Endothelial cell of umbilical vein (primary cell): ENCODE measurements around the gene SCAF11. TPM values are rescaled to one million over a fixed set of nuclear protein-coding genes. Genes with fewer than 3 reads are reported as not detected.

Source experiments
- BruUV-seq: library from RNA; stranded (reverse); fragments of 400-500 nt; replicated peaks from 2 replicates; lab custom pipeline; 2021; lab: Mats Ljungman, UMichigan
- CTCF ChIA-PET: fragments of 300-600, 350-600 bp; sonication (Branson Sonifier 250); formaldehyde crosslinking; loops from one replicate; lab custom pipeline; 2021; ENCODE audit warnings: antibody characterized with exemption, inconsistent platforms; lab: Charles Lee
- POLR2A ChIA-PET: fragments of 300-600, 350-600 bp; sonication (Branson Sonifier 250); formaldehyde crosslinking; loops from one replicate; lab custom pipeline; 2021; ENCODE audit warnings: antibody characterized with exemption, inconsistent platforms; lab: Charles Lee
- DNase-seq: peaks from one replicate; pipeline ENCODE4 v3.0.0-alpha.2; 2011; ENCODE audit warnings: low read depth, low spot score
- FAIRE-seq: peaks from 2 replicates; lab custom pipeline; 2011; peaks lifted over from hg19 to GRCh38; lab: Jason Lieb, UNC
- H2AFZ ChIP-seq: 2 replicates; pipeline ENCODE4 v1.6.0; 2012; ENCODE audit warnings: low read depth, low read length, control low read depth, inconsistent platforms
- H3K27ac ChIP-seq: 2 replicates; pipeline ENCODE4 v1.5.1; 2011; ENCODE audit warnings: low read depth, mild to moderate bottlenecking, control low read depth, low read length, moderate library complexity; ENCODE audit not compliant: insufficient read depth
- H3K27me3 ChIP-seq, 2 experiments: 2 replicates each; pipeline versions ENCODE4 v1.6.0 to v1.6.1; 2011; ENCODE audit warnings: low read length in 2 of 2, mixed read lengths in 1 of 2; ENCODE audit not compliant: control insufficient read depth in 2 of 2, insufficient read depth in 2 of 2
- H3K36me3 ChIP-seq, 2 experiments: 2 replicates in 1 of 2; 3 replicates in 1 of 2; pipeline ENCODE4 v1.5.1; 2011; ENCODE audit warnings: low read length in 2 of 2, mild to moderate bottlenecking in 1 of 2, moderate library complexity in 1 of 2; ENCODE audit not compliant: control insufficient read depth in 2 of 2, insufficient read depth in 2 of 2; ENCODE audit errors: extremely low read depth in 1 of 2
- H3K4me1 ChIP-seq: 3 replicates; pipeline ENCODE4 v1.5.1; 2011; ENCODE audit warnings: mild to moderate bottlenecking, low read length; ENCODE audit not compliant: control insufficient read depth, insufficient read depth; ENCODE audit errors: extremely low read depth
- H3K4me2 ChIP-seq: 2 replicates; pipeline ENCODE4 v1.6.1; 2011; ENCODE audit warnings: low read length, control low read depth, mixed read lengths; ENCODE audit not compliant: insufficient read depth
- H3K4me3 ChIP-seq, 3 experiments: fragments of 200-600 bp in 1 of 3; sonication (generic), shearing (Covaris generic) in 1 of 3; replicated peaks in 1 of 3; 2 replicates each; pipeline ENCODE4 v1.5.1; 2011 to 2016; ENCODE audit warnings: control low read depth in 3 of 3, low read length in 3 of 3, mild to moderate bottlenecking in 2 of 3, inconsistent platforms in 1 of 3, low read depth in 1 of 3, moderate library complexity in 1 of 3; ENCODE audit not compliant: insufficient read depth in 1 of 3
- H3K79me2 ChIP-seq: 2 replicates; pipeline ENCODE4 v1.6.0; 2012; ENCODE audit warnings: low read length, inconsistent platforms; ENCODE audit not compliant: control insufficient read depth, insufficient read depth
- H3K9ac ChIP-seq: replicated peaks from 2 replicates; pipeline ENCODE3; 2011; ENCODE audit warnings: low read length, control low read depth; ENCODE audit not compliant: insufficient read depth; ENCODE audit errors: extremely low read depth
- H3K9me1 ChIP-seq: replicated peaks from 3 replicates; pipeline ENCODE4 v1.6.0; 2011; ENCODE audit warnings: mild to moderate bottlenecking, low read length; ENCODE audit not compliant: control insufficient read depth, insufficient read depth; ENCODE audit errors: extremely low read depth
- H3K9me3 ChIP-seq: replicated peaks from 2 replicates; pipeline ENCODE4 v1.5.1; 2012; ENCODE audit warnings: low read length, inconsistent platforms; ENCODE audit not compliant: control insufficient read depth, insufficient read depth
- H4K20me1 ChIP-seq: replicated peaks from 2 replicates; pipeline ENCODE3; 2011; ENCODE audit warnings: mild to moderate bottlenecking, low read length; ENCODE audit not compliant: control insufficient read depth, insufficient read depth; ENCODE audit errors: extremely low read depth
- CTCF ChIP-seq, 2 donors: IDR thresholded peaks; 1 replicate in 1 of 2; 2 replicates in 1 of 2; pipeline ENCODE4 v1.5.1; 2011; ENCODE audit warnings: low read length in 2 of 2, mild to moderate bottlenecking in 2 of 2, moderate library complexity in 2 of 2, control low read depth in 1 of 2, inconsistent platforms in 1 of 2, low read depth in 1 of 2; ENCODE audit not compliant: insufficient read depth in 1 of 2; ENCODE audit errors: extremely low read depth in 1 of 2
- EZH2 ChIP-seq: IDR thresholded peaks from 2 replicates; pipeline ENCODE4 v1.6.1; 2012; ENCODE audit warnings: borderline replicate concordance, low read depth, mild to moderate bottlenecking, moderate library complexity, low read length, inconsistent platforms; ENCODE audit not compliant: severe bottlenecking
- FOS ChIP-seq: IDR thresholded peaks from 2 replicates; pipeline ENCODE4 v1.6.1; 2011; ENCODE audit warnings: mild to moderate bottlenecking, low read length, moderate library complexity, borderline replicate concordance; ENCODE audit not compliant: insufficient read depth
- GATA2 ChIP-seq: IDR thresholded peaks from 2 replicates; pipeline ENCODE4 v1.7.0; 2011; ENCODE audit warnings: low read depth, mild to moderate bottlenecking, moderate library complexity, mixed read lengths, low read length; ENCODE audit not compliant: insufficient read length, insufficient read depth
- JUN ChIP-seq: IDR thresholded peaks from 2 replicates; pipeline ENCODE4 v1.6.1; 2011; ENCODE audit warnings: borderline replicate concordance, low read depth; ENCODE audit not compliant: insufficient read length, insufficient read depth
- MAX ChIP-seq: IDR thresholded peaks from 2 replicates; pipeline ENCODE4 v1.6.1; 2011; ENCODE audit not compliant: insufficient read depth, insufficient read length
- MYC ChIP-seq: IDR thresholded peaks from one replicate; pipeline ENCODE4 v1.6.1; 2011; ENCODE audit warnings: mild to moderate bottlenecking, low read depth, low read length
- POLR2A ChIP-seq: IDR thresholded peaks from 2 replicates; pipeline ENCODE4 v1.6.1; 2012; ENCODE audit warnings: low read depth, mild to moderate bottlenecking, control low read depth, low read length
- POLR2AphosphoS5 ChIP-seq: IDR thresholded peaks from 2 replicates; pipeline ENCODE4 v1.6.1; 2012; ENCODE audit warnings: low read depth, mild to moderate bottlenecking, control low read depth, low read length, moderate library complexity; ENCODE audit not compliant: insufficient read depth
- dilution Hi-C: fragments of 300-500 bp; cut with MboI; formaldehyde crosslinking; loops from one replicate; pipeline ENCODE4 v1.15.0; 2019; ENCODE audit warnings: low sequenced_read_pairs; ENCODE audit not compliant: extremely low pct_ligation_motif_present
- intact Hi-C: fragments of 100-400 bp; cut with micrococcal nuclease; formaldehyde crosslinking; loops from one replicate; pipeline ENCODE4 v1.10.0; 2022
- polyA plus RNA-seq, 4 experiments: library from polyadenylated mRNA; depleted of rRNA in 3 of 4; stranded (reverse) in 3 of 4; unstranded in 1 of 4; fragments of >200 nt; gene quantifications; 2 replicates each; pipeline versions ENCODE4 v1.2.1 to v1.2.3, GENCODE V29; 2011 to 2012; ENCODE audit warnings: missing spikeins in 1 of 4
- total RNA-seq: library from RNA; stranded (reverse); gene quantifications from 2 replicates; pipeline ENCODE4 v1.2.3, GENCODE V29; 2021

Gene SCAF11
- total and polyA plus RNA-seq, 2 donors (not counting 3 experiments of a cell fraction or from before 2014, with no cell fraction given), result 20.9 to 109 TPM

- POLR2A ChIA-PET, result no interaction called here
Observed at GRCh38 chr12:45918818-45919217, 71.6 kb downstream of the SCAF11 start.

More at GRCh38 chr12:45918818-45919217, 71.6 kb downstream of the SCAF11 start:
- no peaks in the 10 kb centered on the region for H4K20me1 ChIP-seq
- no peak overlapping the region for H3K4me3 ChIP-seq
- H3K9me1 ChIP-seq, result no peaks in the 10 kb centered on the region
- H3K79me2 ChIP-seq, result no peaks in the 10 kb centered on the region
- FAIRE-seq, result no peak
- no peak overlapping the region for H2AFZ ChIP-seq
- intact Hi-C loops (no loop called here), dilution Hi-C loops (no loop called here)
- CTCF ChIA-PET, result interaction anchor here (1.1 kb wide), 1 partner anchor 156 kb away, joined by 3 read pairs; no protein-coding TSS in a partner anchor
- H3K4me1 ChIP-seq, result no peaks in the 10 kb centered on the region
- no peaks in the 10 kb centered on the region for H3K9me3 ChIP-seq
- no peak for DNase-seq
- no peaks in the 10 kb centered on the region for H3K27me3 ChIP-seq
- H3K36me3 ChIP-seq, result peaks cover 0 to 9% of the 10 kb centered on the region in 2 experiments
- no peak overlapping the region for H3K27ac ChIP-seq
- no peak overlapping the region for H3K4me2 ChIP-seq
- no peak for TF ChIP-seq MYC
- TF ChIP-seq JUN, result no peak
- TF ChIP-seq CTCF (IDR thresholded peaks at IDR 0.05; ENCODE audit: extremely low read depth in 1 of 2, insufficient read depth in 1 of 2, low read depth in 1 of 2, low read length in 2 of 2), result no peak
- TF ChIP-seq EZH2, result no peak
- no peak for TF ChIP-seq GATA2
- no peak for TF ChIP-seq MAX
- no peak for TF ChIP-seq POLR2A
- TF ChIP-seq POLR2AphosphoS5, result no peak
- no peak for TF ChIP-seq FOS
- H3K9ac ChIP-seq, result no peak overlapping the region
- no TSS peak for BruUV-seq
